Measurements from ENCODE around the gene SHB.

Gene SHB

DNA sequence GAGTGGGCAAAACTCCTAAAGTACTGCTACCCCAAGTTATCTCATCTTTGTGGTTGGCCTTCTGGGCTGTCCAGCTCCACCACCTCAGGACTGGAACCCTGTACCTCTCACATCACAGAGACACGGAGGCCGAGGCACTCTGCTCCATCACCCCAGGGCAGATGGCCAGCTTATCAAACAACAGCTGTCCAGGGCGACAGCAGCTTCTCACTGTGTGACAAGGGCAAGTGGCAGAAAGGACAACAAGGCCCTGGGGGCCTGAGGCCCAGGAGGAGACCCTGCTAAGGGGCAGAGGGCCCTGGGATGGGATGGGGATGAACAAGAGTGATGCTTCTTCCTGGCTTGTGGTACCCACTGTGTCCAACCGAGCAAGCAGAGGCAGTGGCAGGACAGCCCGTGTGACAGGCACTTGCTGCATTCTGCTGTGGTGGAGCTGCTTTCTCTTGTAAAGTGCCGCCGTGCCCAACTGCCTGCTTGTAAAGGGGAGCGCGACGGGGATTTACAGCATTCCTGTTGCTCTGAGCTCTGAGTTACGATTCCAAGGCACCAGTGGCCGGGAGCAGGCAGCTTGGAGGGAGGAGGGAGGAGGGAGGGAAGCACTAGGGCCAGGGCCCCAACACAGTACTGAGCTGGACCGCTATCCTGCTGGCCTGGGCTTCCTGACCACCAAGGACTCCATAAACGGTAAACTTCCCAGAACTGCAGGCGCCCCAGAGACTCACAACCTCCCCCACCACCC, 71.2 kb downstream of the SHB start:
- TF ChIP-seq CTCF (IDR thresholded peaks at IDR 0.05; ENCODE audit: low read depth, low read length, missing control alignments), result no peak
- no peak for DNase-seq (ENCODE audit: low read depth)
- in situ Hi-C loops (cut with HindIII; ENCODE audit: low sequenced_read_pairs), result no loop called here
- no peak overlapping the region for H3K4me3 ChIP-seq (ENCODE audit: low read depth, low read length)

DNA sequence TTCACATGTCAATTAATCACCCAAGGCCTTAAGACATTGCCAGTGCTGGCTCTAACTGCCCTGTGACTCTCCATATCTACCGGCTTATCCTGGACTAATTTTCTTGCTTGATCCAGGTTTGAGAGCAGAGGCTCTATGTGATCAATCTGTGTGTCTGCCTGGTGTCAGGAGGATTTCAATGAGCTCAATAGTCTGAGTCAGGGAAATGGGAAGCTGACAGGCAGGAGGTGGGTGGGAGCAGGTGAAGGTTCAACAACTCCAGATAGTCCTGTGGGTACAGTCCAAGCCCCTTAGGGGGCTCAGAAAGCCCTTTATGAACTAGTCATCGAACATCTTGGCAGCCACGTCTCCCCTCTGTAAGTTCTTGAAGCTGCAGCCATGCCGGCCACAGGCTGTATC, 72.2 kb downstream of the SHB start:
- TF ChIP-seq CTCF (IDR thresholded peaks at IDR 0.05; ENCODE audit: low read depth, low read length, missing control alignments), result no peak
- DNase-seq (ENCODE audit: low read depth), result no peak
- no peak overlapping the region for H3K4me3 ChIP-seq (ENCODE audit: low read depth, low read length)
- in situ Hi-C loops (cut with HindIII; ENCODE audit: low sequenced_read_pairs), result no loop called here

DNA sequence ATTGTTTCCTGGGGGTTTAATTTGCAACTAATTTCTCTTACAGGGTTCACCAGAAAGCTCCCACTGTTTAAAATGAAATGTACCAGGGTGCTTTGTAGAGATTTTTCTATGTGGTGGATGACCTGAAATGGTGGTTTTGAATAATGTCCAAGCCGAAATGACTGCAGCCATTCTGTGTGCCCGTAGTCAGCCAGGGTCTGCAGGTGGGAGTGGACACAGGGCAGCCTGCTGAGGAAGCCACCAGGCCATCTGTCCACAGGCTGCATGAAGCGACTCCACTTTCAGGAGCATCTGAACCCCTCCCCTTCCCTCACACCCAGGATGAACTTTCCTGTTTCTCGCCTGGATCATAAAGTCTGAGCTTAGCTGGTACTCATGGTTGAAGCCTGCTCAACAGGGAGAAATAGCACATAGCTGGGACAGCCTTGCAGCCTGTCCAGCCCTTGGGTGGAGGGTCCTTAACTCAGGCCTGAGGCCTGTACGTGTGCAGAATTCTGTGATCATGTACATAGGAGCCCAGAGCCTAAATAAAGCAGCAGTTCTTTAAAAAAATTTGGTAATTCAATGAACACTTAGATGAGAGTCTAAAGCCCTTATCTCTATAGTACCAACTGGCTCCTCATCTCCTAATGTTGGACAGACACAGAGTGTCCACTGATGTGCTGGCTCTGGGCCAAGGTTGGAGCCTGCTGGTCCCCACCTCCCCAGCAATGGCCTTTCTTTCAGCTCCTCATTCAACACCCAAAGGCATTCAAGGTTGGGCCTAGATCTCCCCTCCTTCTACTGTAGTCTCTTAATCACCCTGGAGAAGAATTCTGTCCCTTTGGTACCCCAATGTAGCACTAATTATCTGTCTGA, 72.8 kb downstream of the SHB start:
- no peak for TF ChIP-seq CTCF (IDR thresholded peaks at IDR 0.05; ENCODE audit: low read depth, low read length, missing control alignments)

GRCh38 chr9:37995348-37995737, 73.7 kb downstream of the SHB start:
- in situ Hi-C loops (cut with HindIII; ENCODE audit: low sequenced_read_pairs), result no loop called here
- no peak for DNase-seq (ENCODE audit: low read depth)
- TF ChIP-seq CTCF (IDR thresholded peaks at IDR 0.05; ENCODE audit: low read depth, low read length, missing control alignments), result no peak
- no peak overlapping the region for H3K4me3 ChIP-seq (ENCODE audit: low read depth, low read length)

More for the DNA sequence above, 72.8 kb downstream of the SHB start:
- H3K4me3 ChIP-seq (ENCODE audit: low read depth, low read length), result no peak overlapping the region
- no peak for DNase-seq (ENCODE audit: low read depth)
- in situ Hi-C loops (cut with HindIII; ENCODE audit: low sequenced_read_pairs), result no loop called here

DNA sequence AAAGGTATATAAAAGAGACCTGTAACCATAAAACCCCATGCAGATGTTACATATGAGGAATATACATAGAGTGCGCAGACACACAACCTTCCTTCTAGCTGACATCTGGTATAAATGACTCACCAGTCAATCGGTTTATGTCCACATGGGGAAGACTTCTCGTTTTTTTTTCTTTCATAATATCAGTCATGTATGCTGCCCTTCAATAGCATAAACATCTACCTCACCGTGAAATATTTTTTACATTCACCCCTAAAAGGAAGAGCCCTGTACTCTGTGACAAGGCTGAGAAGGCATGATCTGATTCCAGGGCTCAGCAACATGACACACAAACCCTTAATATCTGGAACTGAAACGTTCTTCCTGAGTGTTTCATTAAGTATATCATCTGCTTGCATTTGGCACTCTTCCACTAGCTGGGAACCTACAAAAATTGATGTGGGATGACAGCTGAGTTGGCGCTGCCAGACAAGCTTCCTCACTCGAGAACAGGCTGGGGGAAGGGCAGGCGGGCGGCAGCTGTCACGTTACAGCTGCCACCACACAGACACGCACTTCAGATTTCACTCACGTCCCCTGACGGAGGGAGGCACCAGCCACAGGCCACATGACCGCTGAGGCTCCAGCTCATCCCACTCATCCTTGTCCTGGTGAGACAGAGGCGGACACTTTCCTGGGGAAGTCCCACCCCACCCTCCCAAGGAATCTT, 74.2 kb downstream of the SHB start:
- DNase-seq (ENCODE audit: low read depth), result no peak
- in situ Hi-C loops (cut with HindIII; ENCODE audit: low sequenced_read_pairs), result no loop called here
- TF ChIP-seq CTCF (IDR thresholded peaks at IDR 0.05; ENCODE audit: low read depth, low read length, missing control alignments), result no peak

DNA sequence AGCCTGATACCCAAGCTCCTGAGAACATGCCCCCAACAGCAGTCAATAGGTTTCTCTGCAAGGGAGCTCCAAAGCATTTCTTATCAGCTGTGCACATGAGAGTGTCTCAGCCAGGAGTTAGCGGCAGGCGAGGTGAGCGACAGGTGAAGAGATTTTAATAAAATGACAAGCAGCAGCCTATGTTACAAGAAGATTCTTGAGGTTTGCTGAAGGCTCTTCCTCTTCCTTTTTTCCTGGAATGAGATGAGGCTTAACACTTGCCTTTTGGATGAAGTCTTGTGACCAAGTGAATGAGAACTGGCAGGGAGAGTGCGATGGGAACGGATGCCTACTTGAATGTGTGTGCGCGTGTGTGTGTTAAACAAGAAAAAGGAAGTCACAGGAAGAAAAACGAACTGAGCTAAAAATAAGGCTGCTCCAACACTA, 76.1 kb downstream of the SHB start:
- no peak for DNase-seq (ENCODE audit: low read depth)
- H3K4me3 ChIP-seq (ENCODE audit: low read depth, low read length), result no peak overlapping the region
- TF ChIP-seq CTCF (IDR thresholded peaks at IDR 0.05; ENCODE audit: low read depth, low read length, missing control alignments), result no peak
- in situ Hi-C loops (cut with HindIII; ENCODE audit: low sequenced_read_pairs), result no loop called here

More for the DNA sequence above, 74.2 kb downstream of the SHB start:
- H3K4me3 ChIP-seq (ENCODE audit: low read depth, low read length), result no peak overlapping the region
